Measurements from ENCODE around the gene LRRC59. TPM values are rescaled to one million over a fixed set of nuclear protein-coding genes. Genes with fewer than 3 reads are reported as not detected.

Gene LRRC59
- total and polyA plus RNA-seq, 2 of the 4 experiments (the other 2 are of a cell fraction), result 139 to 233 TPM

- H3K27ac ChIP-seq (ENCODE audit: insufficient read depth, low read length), result no peak overlapping the region
- no peak overlapping the region for H2AFZ ChIP-seq (replicated peaks; ENCODE audit: low read length, poor library complexity)
- peaks cover 44% of the 10 kb centered on the region for H3K36me3 ChIP-seq (ENCODE audit: control insufficient read depth, insufficient read depth, low read length)
- H3K4me3 ChIP-seq (ENCODE audit: insufficient read depth, low read depth, low read length), result no peak overlapping the region
- no peak overlapping the region for H3K4ac ChIP-seq (ENCODE audit: low read depth, low read length)
- H2BK20ac ChIP-seq (ENCODE audit: low read depth, low read length), result no peak overlapping the region
- H2BK120ac ChIP-seq (ENCODE audit: low read depth, low read length), result no peak overlapping the region
- H2BK5ac ChIP-seq (ENCODE audit: low read depth, low read length, poor library complexity, severe bottlenecking), result no peak overlapping the region
- CTCF ChIA-PET, result no interaction called here
- ATAC-seq (ENCODE audit: low read depth) (no peak), DNase-seq (no peak)
- H4K8ac ChIP-seq (ENCODE audit: low read depth in 2 of 2, low read length in 2 of 2), result 0 out of 4 replicates have a peak overlapping the region, but pooled peaks of 1 of the 2 experiments have one; percentile 8
- peaks cover 26% of the 10 kb centered on the region for H4K20me1 ChIP-seq (ENCODE audit: insufficient read depth, low read length)
- no peaks in the 10 kb centered on the region for H3K27me3 ChIP-seq (ENCODE audit: control insufficient read depth, insufficient read depth, low read length)
- H3K79me1 ChIP-seq (ENCODE audit: low read depth in 1 of 2, low read length in 2 of 2), result peaks cover 5 to 18% of the 10 kb centered on the region in 2 experiments; a peak in 2 of 4 replicates
- POLR2A ChIA-PET (ENCODE audit: unreplicated experiment), result no interaction called here
- TF ChIP-seq RCOR1 (IDR thresholded peaks at IDR 0.05; ENCODE audit: insufficient replicate concordance, low read length), result no peak
- no peak for TF ChIP-seq POLR2A (IDR thresholded peaks at IDR 0.05; ENCODE audit: low read depth, low read length)
- no peak for TF ChIP-seq MAFK (IDR thresholded peaks at IDR 0.05; ENCODE audit: low read depth, low read length)
- H3K4me2 ChIP-seq (ENCODE audit: low read depth, low read length), result no peak overlapping the region
- dilution Hi-C loops (cut with HindIII; ENCODE audit: low sequenced_read_pairs, unreplicated experiment), result no loop called here
- H3K56ac ChIP-seq (ENCODE audit: extremely low read depth, insufficient read depth, low read length), result no peak overlapping the region
- H2AK9ac ChIP-seq (replicated peaks; ENCODE audit: low read depth, low read length, poor library complexity), result no peak overlapping the region
- no peak overlapping the region for H3K23ac ChIP-seq (ENCODE audit: low read depth, low read length)
- 96% methylated on average over 3 of the region's 6 CpGs; no CpG with 5 or more reads in 1 of the 2 experiments for WGBS, 2 experiments (ENCODE audit: extremely low coverage in 2 of 2, insufficient read length in 1 of 2)
- H4K5ac ChIP-seq (ENCODE audit: low read depth, low read length), result no peak overlapping the region
- no peak overlapping the region for H3K18ac ChIP-seq (ENCODE audit: low read depth, low read length)
- no peak overlapping the region for H3K9ac ChIP-seq (ENCODE audit: low read depth, low read length)
- intact Hi-C loops (cut with micrococcal nuclease), result no loop called here
- no peak overlapping the region for H3K14ac ChIP-seq (replicated peaks; ENCODE audit: low read depth, low read length)
- no peak overlapping the region for H2BK15ac ChIP-seq (ENCODE audit: low read depth, low read length)
- H3K9me3 ChIP-seq (ENCODE audit: control insufficient read depth, insufficient read depth, low read length), result no peaks in the 10 kb centered on the region
- H3K9me1 ChIP-seq (ENCODE audit: insufficient read depth, low read length), result no peaks in the 10 kb centered on the region
- in situ Hi-C loops (cut with MboI; ENCODE audit: low sequenced_read_pairs), result no loop called here
- H3K4me1 ChIP-seq (ENCODE audit: control insufficient read depth, insufficient read depth, low read length), result no peaks in the 10 kb centered on the region
- H4K91ac ChIP-seq (ENCODE audit: insufficient read depth, low read depth, low read length), result no peak overlapping the region
- no TSS peak for BruUV-seq (replicated peaks)
- no peak overlapping the region for H2AK5ac ChIP-seq (ENCODE audit: low read depth, low read length)
Observed at GRCh38 chr17:50379351-50380132, 17.8 kb downstream of the LRRC59 start.
